Activated CD8-positive, alpha-beta memory T cell treated with anti-CD3 and anti-CD28 coated beads, Interleukin-2, amount 10 ng/mL, durations not matched to agents 7 days and 5 days (primary cell): Measurements from ENCODE around the gene PCSK5. TPM values are rescaled to one million over a fixed set of nuclear protein-coding genes. Genes with fewer than 3 reads are reported as not detected.

Source experiments
- ATAC-seq: fragments of 150-1000 bp; cut with Tn5 transposase; one replicate; pipeline ENCODE4 v1.10.0; 2021; ENCODE audit warnings: moderate library complexity
- CTCF ChIA-PET: fragments of 350-600 bp; sonication (Branson Sonifier 250); formaldehyde crosslinking; loops from one replicate; lab custom pipeline; 2021; ENCODE audit warnings: antibody characterized with exemption; lab: Charles Lee
- DNase-seq: peaks from one replicate; pipeline ENCODE4 v3.0.0-alpha.2; 2020
- H3K27ac Mint-ChIP-seq: one replicate; pipeline ENCODE4 v1.8.0; 2021; ENCODE audit warnings: mild to moderate bottlenecking, mixed read lengths
- H3K27me3 Mint-ChIP-seq: one replicate; pipeline ENCODE4 v1.8.0; 2021; ENCODE audit warnings: mixed read lengths
- H3K36me3 Mint-ChIP-seq: one replicate; pipeline ENCODE4 v1.8.0; 2021; ENCODE audit warnings: mild to moderate bottlenecking, mixed read lengths
- H3K4me1 Mint-ChIP-seq: one replicate; pipeline ENCODE4 v1.8.0; 2021; ENCODE audit warnings: mixed read lengths
- H3K4me3 Mint-ChIP-seq: one replicate; pipeline ENCODE4 v1.8.0; 2021; ENCODE audit warnings: mild to moderate bottlenecking, moderate library complexity, mixed read lengths
- H3K9me3 Mint-ChIP-seq: one replicate; pipeline ENCODE4 v1.8.0; 2022; ENCODE audit warnings: low read depth, mixed read lengths
- total RNA-seq, 2 experiments: library from RNA; stranded (reverse); gene quantifications; one replicate each; pipeline ENCODE4 v1.2.3, GENCODE V29; 2021

Gene PCSK5
- total RNA-seq, 2 experiments from 2014 or later, result 1.1 to 2.0 TPM

GRCh38 chr9:76103531-76104315 is 213.2 kb downstream of the PCSK5 start:
- H3K27me3 Mint-ChIP-seq, result no peaks in the 10 kb centered on the region
- CTCF ChIA-PET, result no interaction called here
- ATAC-seq, result no peak
- H3K36me3 Mint-ChIP-seq, result no peaks in the 10 kb centered on the region
- H3K27ac Mint-ChIP-seq, result no peak overlapping the region
- no peaks in the 10 kb centered on the region for H3K4me1 Mint-ChIP-seq
- no peak overlapping the region for H3K4me3 Mint-ChIP-seq
- no peaks in the 10 kb centered on the region for H3K9me3 Mint-ChIP-seq
- no peak for DNase-seq

- no peak for DNase-seq
- Mint-ChIP-seq H3K27me3 (no peaks in the 10 kb centered on the region), H3K27ac (no peak overlapping the region), H3K36me3 (no peaks in the 10 kb centered on the region), H3K9me3 (no peaks in the 10 kb centered on the region), H3K4me1 (peaks cover 1% of the 10 kb centered on the region), H3K4me3 (no peak overlapping the region)
- ATAC-seq, result no peak
- CTCF ChIA-PET, result no interaction called here
Observed at GRCh38 chr9:76107482-76107881, 217.0 kb downstream of the PCSK5 start.

DNA sequence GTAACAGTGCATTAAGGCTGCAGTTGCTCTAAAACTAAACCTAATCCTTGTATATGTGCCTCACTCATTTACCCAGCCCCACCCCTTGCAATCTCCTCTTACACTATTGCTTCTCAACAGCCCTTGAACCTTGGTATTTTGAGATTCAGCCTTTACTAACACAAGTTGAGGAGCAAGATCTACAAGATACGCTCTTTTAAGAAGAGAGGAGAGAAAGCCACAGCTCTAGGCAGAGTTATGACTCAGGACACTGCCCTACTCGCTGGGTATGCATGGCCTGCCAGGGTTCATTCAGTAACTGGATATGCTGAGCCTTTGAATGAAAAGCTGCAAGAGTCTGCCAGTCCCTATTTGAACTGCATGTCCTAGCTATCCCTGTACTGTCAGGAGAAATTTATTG is 219.5 kb downstream of the PCSK5 start:
- no peaks in the 10 kb centered on the region for H3K9me3 Mint-ChIP-seq
- H3K4me1 Mint-ChIP-seq, result peaks cover 1% of the 10 kb centered on the region
- ATAC-seq, result no peak
- no peaks in the 10 kb centered on the region for H3K36me3 Mint-ChIP-seq
- CTCF ChIA-PET, result no interaction called here
- H3K27me3 Mint-ChIP-seq, result no peaks in the 10 kb centered on the region
- DNase-seq, result no peak
- H3K27ac Mint-ChIP-seq, result no peak overlapping the region
- H3K4me3 Mint-ChIP-seq, result no peak overlapping the region

- Mint-ChIP-seq H3K36me3 (no peaks in the 10 kb centered on the region), H3K4me1 (peaks cover 3% of the 10 kb centered on the region), H3K9me3 (no peaks in the 10 kb centered on the region), H3K27me3 (no peaks in the 10 kb centered on the region), H3K4me3 (no peak overlapping the region), H3K27ac (no peak overlapping the region)
- CTCF ChIA-PET, result no interaction called here
- ATAC-seq, result no peak
- DNase-seq, result no peak
Observed at GRCh38 chr9:76112151-76112550, 221.7 kb downstream of the PCSK5 start.

DNA sequence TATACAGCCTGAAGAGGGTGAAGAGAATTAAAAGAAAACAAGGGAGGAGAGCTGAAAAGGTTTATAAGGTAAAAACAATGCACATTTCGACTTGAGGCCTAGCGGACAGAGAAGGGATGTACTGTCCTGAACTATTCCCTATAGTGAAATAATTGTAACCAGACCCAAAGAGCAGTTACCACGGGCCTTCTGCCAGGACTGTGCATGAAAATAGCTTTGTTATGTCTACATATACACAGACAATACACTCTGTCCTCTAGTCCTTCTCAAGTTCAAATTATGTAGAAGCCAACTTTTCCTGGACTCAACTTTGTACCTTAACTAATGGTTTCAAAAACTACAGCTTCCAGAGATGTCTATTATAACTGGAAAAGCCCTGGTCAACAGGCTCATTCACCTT is 223.7 kb downstream of the PCSK5 start:
- H3K9me3 Mint-ChIP-seq, result no peaks in the 10 kb centered on the region
- CTCF ChIA-PET, result no interaction called here
- peaks cover 3% of the 10 kb centered on the region for H3K4me1 Mint-ChIP-seq
- DNase-seq, result no peak
- no peaks in the 10 kb centered on the region for H3K36me3 Mint-ChIP-seq
- H3K27me3 Mint-ChIP-seq, result no peaks in the 10 kb centered on the region
- ATAC-seq, result no peak
- H3K27ac Mint-ChIP-seq, result no peak overlapping the region
- H3K4me3 Mint-ChIP-seq, result no peak overlapping the region

GRCh38 chr9:76115396-76115795 is 224.9 kb downstream of the PCSK5 start:
- DNase-seq (no peak), ATAC-seq (no peak)
- H3K4me1 Mint-ChIP-seq, result peaks cover 3% of the 10 kb centered on the region
- CTCF ChIA-PET, result no interaction called here
- H3K27me3 Mint-ChIP-seq, result no peaks in the 10 kb centered on the region
- H3K9me3 Mint-ChIP-seq, result no peaks in the 10 kb centered on the region
- H3K4me3 Mint-ChIP-seq, result no peak overlapping the region
- no peaks in the 10 kb centered on the region for H3K36me3 Mint-ChIP-seq
- H3K27ac Mint-ChIP-seq, result no peak overlapping the region

DNA sequence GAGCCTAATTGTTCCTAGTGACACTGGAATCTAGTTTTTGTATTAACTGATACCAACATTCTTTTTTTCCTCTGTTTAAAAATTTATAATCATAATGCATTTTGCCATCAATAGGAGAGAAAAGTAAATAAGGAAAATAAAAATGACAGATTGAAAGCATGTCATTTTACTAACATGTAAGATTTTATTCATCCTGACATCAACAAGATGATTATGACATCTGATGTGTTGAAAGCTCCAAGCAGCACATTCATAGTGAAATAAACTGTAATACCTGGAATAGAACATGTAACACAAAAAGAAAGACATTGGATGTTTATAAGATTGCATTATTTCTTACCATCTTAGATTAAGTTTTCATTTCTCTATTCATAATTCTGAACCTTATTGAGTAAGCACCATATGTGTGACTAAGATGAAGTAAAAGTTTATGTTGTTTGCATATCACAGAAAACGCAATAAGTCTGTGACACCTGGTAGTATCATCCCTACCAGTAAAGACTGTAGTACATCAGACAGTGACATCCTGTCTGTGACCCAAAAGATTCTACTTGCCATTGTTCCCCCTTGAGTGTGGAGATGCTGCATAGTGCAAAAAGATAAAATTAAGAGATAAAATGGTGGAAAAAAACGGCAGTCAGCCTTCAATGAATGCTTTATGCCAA is 225.6 kb downstream of the PCSK5 start:
- H3K27ac Mint-ChIP-seq, result no peak overlapping the region
- DNase-seq (no peak), ATAC-seq (no peak)
- H3K4me1 Mint-ChIP-seq, result peaks cover 3% of the 10 kb centered on the region
- CTCF ChIA-PET, result no interaction called here
- H3K9me3 Mint-ChIP-seq, result no peaks in the 10 kb centered on the region
- no peaks in the 10 kb centered on the region for H3K27me3 Mint-ChIP-seq
- no peaks in the 10 kb centered on the region for H3K36me3 Mint-ChIP-seq
- no peak overlapping the region for H3K4me3 Mint-ChIP-seq

DNA sequence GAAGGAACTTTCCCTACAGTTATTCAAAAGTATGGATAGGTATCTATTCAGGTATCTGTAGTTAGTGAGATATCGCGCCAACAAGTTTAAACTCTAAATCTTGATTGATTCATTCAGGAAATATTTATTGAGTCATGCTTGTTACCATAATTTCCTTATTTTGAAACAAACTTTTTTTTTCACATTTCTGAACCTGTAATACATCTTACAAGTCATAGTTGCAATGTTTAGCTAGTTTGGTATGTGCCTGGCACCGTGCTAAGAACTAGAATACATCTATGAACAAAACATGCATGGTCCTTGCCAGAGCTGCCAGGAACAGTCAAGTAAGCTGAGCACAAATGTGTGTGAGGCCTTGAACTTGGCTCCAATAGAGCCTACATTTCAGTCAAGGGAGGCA is 226.4 kb downstream of the PCSK5 start:
- Mint-ChIP-seq H3K4me1 (peaks cover 3% of the 10 kb centered on the region), H3K27me3 (no peaks in the 10 kb centered on the region), H3K27ac (no peak overlapping the region), H3K9me3 (no peaks in the 10 kb centered on the region), H3K36me3 (no peaks in the 10 kb centered on the region), H3K4me3 (no peak overlapping the region)
- DNase-seq (no peak), ATAC-seq (no peak)
- CTCF ChIA-PET, result no interaction called here

DNA sequence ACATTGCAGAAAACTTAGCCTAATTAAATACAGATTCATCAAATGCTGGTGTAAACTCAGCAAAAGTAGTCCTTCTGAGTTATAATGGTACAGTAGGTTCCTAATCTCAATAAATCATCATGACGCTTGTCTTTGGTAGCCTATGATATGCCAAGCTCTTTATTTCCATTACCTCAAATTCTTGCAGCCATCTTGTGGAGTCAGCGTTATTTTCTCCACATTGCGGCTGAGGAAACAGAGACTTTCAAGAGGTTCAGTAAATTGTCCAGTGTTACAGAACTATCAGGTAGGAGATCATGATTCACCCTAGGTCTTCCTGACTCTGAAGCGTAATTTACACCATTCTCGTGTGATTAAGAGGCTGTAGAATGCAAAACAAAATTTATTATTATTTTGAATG is 237.2 kb downstream of the PCSK5 start:
- CTCF ChIA-PET, result no interaction called here
- ATAC-seq, result no peak

GRCh38 chr9:76135902-76136301 is 245.4 kb downstream of the PCSK5 start:
- no peak for DNase-seq
- no peak overlapping the region for H3K4me3 Mint-ChIP-seq
- H3K4me1 Mint-ChIP-seq, result peaks cover 5% of the 10 kb centered on the region
- CTCF ChIA-PET, result no interaction called here
- H3K9me3 Mint-ChIP-seq, result no peaks in the 10 kb centered on the region
- no peaks in the 10 kb centered on the region for H3K36me3 Mint-ChIP-seq
- no peak overlapping the region for H3K27ac Mint-ChIP-seq
- no peak for ATAC-seq
- H3K27me3 Mint-ChIP-seq, result no peaks in the 10 kb centered on the region

More for the DNA sequence above, 237.2 kb downstream of the PCSK5 start:
- DNase-seq, result no peak
- Mint-ChIP-seq H3K36me3 (no peaks in the 10 kb centered on the region), H3K27me3 (no peaks in the 10 kb centered on the region), H3K27ac (no peak overlapping the region), H3K9me3 (no peaks in the 10 kb centered on the region), H3K4me1 (no peaks in the 10 kb centered on the region), H3K4me3 (no peak overlapping the region)

DNA sequence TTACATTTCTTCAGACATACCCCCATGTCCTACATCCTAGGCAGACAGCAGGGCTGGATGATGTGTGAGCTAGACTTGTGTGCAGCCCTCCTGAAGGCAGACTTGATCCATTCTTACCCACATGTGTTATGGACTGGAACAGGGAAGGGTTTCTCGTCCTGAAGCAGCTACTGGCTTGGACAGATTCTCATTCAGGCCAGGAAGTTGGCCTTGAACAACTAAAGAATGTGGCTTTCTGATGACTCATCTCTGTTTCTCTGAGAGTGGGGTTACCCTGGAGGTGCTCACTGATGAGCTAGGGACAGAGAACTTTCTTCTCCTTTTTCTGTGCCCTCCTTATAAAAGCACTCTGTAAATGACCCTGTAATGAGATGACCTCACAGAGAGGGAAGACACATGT is 246.5 kb downstream of the PCSK5 start:
- no peak overlapping the region for H3K27ac Mint-ChIP-seq
- CTCF ChIA-PET, result no interaction called here
- no peaks in the 10 kb centered on the region for H3K36me3 Mint-ChIP-seq
- no peak for ATAC-seq
- peaks cover 5% of the 10 kb centered on the region for H3K4me1 Mint-ChIP-seq
- H3K27me3 Mint-ChIP-seq, result no peaks in the 10 kb centered on the region
- no peak overlapping the region for H3K4me3 Mint-ChIP-seq
- H3K9me3 Mint-ChIP-seq, result no peaks in the 10 kb centered on the region
- no peak for DNase-seq

DNA sequence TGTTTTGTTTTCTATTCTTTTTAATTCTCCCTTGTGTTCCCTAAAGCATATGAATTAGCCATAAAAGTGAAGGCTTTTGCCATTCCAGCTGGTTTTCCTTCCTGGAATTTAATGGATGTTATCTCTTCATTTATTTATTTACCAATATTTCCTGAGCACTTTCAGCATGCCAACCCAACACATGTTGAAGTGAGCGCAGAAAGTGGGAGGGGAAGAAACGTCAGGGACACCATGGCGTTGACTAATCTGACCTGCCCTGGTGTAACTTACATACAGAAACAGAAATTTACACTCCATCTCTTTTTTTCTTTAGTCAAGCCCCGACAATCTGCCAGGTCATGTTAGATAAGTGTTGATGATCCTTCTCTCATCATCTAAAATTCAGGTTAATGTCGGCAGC is 247.5 kb downstream of the PCSK5 start:
- Mint-ChIP-seq H3K9me3 (no peaks in the 10 kb centered on the region), H3K27ac (no peak overlapping the region), H3K4me3 (no peak overlapping the region), H3K27me3 (no peaks in the 10 kb centered on the region), H3K4me1 (peaks cover 5% of the 10 kb centered on the region), H3K36me3 (no peaks in the 10 kb centered on the region)
- no peak for ATAC-seq
- no peak for DNase-seq
- CTCF ChIA-PET, result no interaction called here

- DNase-seq (no peak), ATAC-seq (no peak)
- Mint-ChIP-seq H3K36me3 (no peaks in the 10 kb centered on the region), H3K4me1 (peaks cover 5% of the 10 kb centered on the region), H3K4me3 (no peak overlapping the region), H3K27me3 (no peaks in the 10 kb centered on the region), H3K27ac (no peak overlapping the region), H3K9me3 (no peaks in the 10 kb centered on the region)
- CTCF ChIA-PET, result no interaction called here
Observed at GRCh38 chr9:76138360-76138759, 247.9 kb downstream of the PCSK5 start.

DNA sequence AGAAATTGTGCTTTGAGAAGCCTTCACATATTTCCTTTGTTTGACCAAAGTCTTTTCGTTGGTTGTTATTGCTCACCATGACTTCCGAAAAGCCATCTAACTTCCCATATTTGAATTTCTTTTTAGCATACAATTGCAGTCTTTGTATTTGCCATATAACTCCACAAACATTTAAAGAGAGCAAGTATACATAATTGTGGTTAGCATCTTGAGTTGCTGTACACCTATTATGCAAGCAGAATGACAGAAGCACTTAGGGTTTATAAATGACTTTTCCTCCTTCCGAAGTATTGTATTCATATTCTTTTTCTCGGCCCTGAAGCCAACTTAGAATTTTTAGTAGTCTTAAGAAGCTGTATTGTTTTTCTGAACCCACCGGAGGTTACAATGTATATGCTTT is 253.4 kb downstream of the PCSK5 start:
- no peaks in the 10 kb centered on the region for H3K36me3 Mint-ChIP-seq
- no peaks in the 10 kb centered on the region for H3K4me1 Mint-ChIP-seq
- CTCF ChIA-PET, result no interaction called here
- H3K27ac Mint-ChIP-seq, result no peak overlapping the region
- no peak overlapping the region for H3K4me3 Mint-ChIP-seq
- ATAC-seq, result no peak
- H3K27me3 Mint-ChIP-seq, result no peaks in the 10 kb centered on the region
- no peak for DNase-seq
- H3K9me3 Mint-ChIP-seq, result no peaks in the 10 kb centered on the region
